ENCODE measurements around the gene RTN4RL1.

RTN4RL1 gene

DNA sequence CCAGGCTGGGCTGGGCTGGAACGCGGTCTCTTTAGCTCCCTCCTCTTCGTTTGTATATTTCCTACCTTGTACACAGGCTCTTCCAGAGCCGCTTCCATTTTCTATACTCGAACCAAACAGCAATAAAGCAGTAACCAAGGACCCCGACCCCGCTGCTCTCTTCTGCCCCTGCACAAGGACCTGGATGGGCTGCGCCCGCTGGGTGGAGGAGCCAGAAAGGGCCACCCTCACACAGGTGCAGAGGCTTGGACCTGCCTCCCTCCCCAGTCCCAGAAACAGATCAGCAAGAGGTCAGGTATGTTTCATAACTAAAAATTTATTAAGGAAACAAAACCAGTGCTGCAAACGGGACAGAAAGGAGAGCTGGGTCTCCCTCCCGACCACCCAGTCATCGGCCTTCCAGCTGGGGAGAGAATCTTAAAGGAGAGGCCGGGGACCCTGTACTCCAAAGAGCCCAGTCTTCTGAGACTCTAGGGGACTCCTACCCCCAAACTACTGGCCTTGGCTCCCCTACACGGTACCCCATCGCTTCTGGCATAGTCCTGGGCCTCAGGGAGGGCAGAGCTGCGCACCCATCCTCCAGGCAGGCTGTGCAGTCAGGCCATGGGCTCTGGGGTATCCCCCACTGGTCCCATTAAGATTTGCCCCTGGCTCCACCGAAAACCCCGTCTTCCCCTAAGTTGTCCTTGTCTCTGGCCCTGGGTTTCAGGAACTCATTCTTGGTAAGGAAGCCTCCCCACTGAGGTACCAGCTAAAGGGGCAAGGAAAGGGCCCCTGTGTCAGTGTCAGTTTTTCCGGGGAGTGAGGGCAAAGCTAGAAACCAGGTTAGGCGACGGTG is 34.6 kb upstream of the RTN4RL1 start:
- DNase-seq: no peak

DNA sequence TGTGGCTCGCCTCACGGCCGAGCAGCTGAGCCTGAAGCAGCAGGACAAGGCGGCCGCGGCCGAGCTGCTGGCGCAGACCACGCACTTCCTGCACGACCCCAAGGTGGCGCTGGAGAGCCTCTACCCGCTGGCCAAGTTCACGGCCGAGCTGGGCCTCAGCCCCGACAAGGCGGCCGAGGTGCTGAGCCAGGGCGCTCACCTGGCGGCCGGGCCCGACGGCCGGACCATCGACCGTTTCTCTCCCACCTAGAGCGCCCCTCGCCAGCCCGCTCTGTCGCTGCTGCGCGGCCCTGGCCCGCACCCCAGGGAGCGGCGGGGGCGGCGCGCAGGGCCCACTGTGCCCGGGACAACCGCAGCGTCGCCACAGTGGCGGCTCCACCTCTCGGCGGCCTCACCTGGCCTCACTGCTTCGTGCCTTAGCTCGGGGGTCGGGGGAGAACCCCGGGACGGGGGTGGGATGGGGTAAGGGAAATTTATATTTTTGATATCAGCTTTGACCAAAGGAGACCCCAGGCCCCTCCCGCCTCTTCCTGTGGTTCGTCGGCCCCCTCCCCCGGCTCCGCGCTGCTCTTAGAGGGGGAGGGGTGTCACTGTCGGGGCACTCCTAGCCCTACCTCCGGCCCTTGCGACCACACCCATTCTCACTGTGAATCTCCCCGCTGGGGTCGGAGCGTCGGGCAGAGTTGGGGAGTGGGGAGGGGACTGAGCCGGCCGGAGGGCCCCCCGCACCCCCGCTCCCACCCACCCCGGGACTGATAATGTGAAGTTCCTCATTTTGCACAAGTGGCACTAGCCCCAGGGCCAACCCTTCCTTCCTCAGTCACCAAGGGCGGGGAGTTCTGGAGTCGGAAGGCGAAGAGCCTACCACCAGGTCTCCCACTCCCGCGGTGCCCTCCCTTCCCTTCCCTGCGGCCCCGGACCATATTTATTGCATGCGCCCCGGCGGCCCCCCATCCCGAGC is 33.7 kb upstream of the RTN4RL1 start:
- peak; percentile 46 for DNase-seq

DNA sequence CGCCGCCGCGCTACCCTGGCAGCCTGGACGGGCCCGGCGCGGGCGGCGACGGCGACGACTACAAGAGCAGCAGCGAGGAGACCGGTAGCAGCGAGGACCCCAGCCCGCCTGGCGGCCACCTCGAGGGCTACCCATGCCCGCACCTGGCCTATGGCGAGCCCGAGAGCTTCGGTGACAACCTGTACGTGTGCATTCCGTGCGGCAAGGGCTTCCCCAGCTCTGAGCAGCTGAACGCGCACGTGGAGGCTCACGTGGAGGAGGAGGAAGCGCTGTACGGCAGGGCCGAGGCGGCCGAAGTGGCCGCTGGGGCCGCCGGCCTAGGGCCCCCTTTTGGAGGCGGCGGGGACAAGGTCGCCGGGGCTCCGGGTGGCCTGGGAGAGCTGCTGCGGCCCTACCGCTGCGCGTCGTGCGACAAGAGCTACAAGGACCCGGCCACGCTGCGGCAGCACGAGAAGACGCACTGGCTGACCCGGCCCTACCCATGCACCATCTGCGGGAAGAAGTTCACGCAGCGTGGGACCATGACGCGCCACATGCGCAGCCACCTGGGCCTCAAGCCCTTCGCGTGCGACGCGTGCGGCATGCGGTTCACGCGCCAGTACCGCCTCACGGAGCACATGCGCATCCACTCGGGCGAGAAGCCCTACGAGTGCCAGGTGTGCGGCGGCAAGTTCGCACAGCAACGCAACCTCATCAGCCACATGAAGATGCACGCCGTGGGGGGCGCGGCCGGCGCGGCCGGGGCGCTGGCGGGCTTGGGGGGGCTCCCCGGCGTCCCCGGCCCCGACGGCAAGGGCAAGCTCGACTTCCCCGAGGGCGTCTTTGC is 32.8 kb upstream of the RTN4RL1 start:
- DNase-seq: no peak

DNA sequence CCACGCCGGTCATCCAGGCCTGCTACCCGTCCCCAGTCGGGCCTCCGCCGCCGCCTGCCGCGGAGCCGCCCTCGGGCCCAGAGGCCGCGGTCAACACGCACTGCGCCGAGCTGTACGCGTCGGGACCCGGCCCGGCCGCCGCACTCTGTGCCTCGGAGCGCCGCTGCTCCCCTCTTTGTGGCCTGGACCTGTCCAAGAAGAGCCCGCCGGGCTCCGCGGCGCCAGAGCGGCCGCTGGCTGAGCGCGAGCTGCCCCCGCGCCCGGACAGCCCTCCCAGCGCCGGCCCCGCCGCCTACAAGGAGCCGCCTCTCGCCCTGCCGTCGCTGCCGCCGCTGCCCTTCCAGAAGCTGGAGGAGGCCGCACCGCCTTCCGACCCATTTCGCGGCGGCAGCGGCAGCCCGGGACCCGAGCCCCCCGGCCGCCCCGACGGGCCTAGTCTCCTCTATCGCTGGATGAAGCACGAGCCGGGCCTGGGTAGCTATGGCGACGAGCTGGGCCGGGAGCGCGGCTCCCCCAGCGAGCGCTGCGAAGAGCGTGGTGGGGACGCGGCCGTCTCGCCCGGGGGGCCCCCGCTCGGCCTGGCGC is 32.1 kb upstream of the RTN4RL1 start:
- DNase-seq: no peak

DNA sequence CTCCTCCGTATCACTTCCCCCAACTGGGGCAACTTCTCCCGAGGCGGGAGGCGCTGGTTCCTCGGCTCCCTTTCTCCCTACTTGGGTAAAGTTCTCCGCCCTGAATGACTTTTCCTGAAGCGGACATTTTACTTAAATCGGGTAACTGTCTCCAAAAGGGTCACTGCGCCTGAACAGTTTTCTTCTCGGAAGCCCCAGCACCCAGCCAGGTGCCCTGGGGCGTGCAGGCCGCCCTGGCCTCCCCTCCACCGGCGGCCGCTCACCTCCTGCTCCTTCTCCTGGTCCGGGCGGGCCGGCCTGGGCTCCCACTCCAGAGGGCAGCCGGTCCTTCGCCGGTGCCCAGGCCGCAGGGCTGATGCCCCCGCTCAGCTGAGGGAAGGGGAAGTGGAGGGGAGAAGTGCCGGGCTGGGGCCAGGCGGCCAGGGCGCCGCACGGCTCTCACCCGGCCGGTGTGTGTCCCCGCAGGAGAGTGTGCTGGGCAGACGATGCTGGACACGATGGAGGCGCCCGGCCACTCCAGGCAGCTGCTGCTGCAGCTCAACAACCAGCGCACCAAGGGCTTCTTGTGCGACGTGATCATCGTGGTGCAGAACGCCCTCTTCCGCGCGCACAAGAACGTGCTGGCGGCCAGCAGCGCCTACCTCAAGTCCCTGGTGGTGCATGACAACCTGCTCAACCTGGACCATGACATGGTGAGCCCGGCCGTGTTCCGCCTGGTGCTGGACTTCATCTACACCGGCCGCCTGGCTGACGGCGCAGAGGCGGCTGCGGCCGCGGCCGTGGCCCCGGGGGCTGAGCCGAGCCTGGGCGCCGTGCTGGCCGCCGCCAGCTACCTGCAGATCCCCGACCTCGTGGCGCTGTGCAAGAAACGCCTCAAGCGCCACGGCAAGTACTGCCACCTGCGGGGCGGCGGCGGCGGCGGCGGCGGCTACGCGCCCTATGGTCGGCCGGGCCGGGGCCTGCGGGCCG is 31.4 kb upstream of the RTN4RL1 start:
- peak; percentile 60 for DNase-seq

DNA sequence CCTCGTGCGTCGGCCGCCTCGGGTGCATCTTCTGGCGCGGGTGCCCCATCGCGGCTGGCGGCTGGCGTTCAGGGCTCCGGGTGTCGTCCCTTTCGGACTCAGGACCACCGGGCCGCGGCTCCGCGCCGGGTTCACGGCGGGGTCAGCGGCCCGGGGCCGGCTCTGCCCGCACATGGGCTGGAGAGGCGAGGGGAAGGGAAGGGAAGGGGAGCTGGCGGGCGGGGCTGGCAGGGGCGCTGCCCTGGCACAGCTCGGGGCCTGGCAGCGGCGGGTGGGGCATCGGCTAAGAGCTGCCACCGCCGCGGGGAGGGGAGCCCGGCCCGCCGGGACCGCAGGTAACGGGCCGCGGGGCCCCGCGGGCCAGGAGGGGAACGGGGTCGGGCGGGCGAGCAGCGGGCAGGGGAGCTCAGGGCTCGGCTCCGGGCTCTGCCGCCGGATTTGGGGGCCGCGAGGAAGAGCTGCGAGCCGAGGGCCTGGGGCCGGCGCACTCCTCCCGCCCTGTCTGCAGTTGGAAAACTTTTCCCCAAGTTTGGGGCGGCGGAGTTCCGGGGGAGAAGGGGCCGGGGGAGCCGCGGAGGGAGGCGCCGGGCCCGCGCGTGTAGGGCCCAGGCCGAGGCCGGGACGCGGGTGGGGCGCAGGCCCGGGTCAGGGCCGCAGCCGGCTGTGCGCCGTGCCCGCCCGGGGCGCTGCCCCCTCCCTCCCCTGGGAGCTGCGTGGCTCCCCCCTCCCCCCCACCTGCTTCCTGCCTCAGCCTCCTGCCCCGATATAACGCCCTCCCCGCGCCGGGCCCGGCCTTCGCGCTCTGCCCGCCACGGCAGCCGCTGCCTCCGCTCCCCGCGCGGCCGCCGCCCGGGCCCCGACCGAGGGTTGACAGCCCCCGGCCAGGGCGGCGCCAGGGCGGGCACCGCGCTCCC is 30.4 kb upstream of the RTN4RL1 start:
- DNase-seq: peak; percentile 55

DNA sequence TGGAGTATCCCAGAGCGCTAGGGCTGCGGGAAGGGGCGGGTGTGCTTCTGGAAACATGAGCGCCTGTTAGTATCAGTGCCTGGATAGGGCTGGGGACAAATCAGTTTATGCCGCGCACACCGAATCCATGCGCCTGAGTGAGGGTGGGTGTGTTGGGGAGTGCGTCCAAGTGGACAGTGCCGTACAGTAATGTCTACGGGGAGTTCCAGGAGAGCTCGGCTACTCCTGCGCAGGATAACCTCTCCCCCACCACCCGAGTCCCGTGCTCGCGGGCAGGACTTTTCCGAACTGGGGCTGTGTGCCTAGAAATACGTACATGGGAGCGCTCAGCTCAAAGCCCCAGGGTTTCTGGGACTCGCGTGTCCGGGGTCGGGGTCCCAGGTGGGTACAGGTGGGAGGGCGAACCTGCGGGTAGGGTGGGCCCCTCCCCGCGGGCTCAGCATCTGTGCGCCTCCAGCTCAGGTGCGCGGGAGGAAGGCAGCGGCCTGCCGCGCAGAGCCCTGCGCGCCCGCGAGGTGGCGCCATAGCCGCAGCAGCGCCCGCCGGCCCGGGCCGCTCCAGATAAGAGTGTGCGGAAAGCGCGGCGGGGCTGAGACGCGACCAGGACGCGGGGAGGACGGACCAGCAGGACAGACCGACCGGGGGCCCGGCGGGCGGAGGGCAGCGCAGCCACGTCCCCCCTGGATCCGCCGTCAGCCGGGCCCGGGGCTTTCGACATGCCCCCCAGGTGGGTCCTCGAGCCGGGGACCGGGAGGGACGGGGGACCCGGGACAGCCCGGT is 29.6 kb upstream of the RTN4RL1 start, which contains the start of gene HIC1:
TSS of gene HIC1 (plus strand) at position 592 of the 780 bp plus-strand sequence. CDS start 1,588 bp downstream, outside the sequence.
- peak; percentile 79 for DNase-seq

DNA sequence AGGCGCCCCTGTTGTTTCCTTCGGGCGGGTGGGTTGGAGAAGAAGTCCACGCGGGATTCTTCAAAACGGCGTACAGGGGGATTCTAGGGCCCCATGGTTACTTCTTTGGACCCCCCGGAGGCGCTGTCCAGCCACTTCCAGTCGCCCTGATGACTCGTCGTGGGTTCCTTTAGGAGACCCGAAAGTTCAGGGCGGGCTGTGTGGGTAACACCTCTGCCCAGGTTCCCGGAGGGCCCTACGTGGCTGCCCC is 29.1 kb upstream of the RTN4RL1 start:
- no peak for DNase-seq

DNA sequence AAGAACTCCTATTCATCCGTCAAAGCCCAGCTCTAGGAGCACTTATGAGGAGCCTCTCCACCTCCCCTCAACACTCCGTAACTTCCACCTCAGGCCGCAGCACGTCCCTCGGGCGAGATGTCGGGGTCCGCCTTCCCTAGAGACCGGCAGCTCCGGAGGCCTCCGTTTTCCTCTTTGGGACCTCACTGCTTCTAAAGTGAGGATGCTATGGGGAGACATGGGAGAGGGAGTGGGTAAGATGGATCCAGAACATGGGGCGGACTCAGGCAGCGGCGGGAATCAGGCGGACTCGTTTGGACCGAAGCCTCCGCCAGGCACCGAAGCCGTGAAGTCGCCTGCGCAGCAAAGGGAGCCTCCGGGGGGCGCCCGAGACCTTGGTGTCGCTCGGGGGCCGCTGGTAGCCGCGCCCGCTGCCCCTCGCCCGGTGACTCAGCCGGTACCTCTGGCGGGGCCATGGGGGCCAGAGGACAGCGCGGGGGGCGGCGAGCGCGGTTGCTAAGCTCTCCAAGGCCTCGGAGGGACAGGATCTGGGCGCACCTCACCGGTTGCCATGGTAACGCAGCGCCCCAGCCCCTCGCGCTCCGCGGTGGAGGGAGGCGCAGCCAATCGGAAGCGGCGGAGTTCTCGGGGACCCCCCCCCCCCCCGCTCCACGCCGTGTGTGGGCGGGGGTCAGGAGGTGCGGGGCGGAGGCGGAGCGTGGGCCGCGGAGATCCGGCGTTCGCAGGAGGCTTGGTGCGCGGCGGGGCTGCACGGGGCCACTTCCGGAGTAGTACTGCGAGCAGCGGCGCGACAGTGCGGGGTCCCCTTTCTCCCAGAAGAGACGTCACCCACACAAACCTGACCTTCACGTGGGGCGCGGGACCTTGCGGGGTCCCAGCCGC is 28.5 kb upstream of the RTN4RL1 start:
- peak; percentile 74 for DNase-seq

DNA sequence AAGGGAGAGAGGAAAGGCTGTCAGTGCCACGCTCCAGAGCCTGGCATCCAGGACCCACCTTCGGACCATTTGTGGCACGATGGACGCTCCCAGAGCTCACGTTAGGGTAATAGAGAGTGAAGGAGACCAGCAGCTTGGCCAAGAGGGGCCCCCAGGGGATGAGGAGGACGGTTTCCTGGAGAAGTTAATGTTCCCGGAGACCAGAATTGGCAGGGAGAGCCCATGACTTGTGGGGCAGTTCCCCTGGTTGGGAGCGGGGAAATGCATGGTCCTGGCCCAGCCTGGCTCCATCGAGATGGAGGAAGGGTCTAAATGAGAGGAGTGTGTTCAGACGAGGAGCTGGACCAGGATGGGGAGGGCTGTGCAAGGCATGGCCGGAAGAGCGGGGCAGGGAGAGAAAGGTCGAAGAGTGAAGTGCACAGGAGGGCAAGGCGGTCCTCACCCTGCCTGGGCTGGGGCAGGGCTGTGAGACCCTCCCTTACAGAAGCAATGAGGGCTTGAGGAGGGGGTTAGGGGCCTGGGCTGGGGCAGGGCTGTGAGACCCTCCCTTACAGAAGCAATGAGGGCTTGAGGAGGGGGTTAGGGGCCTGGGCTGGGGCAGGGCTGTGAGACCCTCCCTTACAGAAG is 26.9 kb upstream of the RTN4RL1 start:
- DNase-seq: no peak

DNA sequence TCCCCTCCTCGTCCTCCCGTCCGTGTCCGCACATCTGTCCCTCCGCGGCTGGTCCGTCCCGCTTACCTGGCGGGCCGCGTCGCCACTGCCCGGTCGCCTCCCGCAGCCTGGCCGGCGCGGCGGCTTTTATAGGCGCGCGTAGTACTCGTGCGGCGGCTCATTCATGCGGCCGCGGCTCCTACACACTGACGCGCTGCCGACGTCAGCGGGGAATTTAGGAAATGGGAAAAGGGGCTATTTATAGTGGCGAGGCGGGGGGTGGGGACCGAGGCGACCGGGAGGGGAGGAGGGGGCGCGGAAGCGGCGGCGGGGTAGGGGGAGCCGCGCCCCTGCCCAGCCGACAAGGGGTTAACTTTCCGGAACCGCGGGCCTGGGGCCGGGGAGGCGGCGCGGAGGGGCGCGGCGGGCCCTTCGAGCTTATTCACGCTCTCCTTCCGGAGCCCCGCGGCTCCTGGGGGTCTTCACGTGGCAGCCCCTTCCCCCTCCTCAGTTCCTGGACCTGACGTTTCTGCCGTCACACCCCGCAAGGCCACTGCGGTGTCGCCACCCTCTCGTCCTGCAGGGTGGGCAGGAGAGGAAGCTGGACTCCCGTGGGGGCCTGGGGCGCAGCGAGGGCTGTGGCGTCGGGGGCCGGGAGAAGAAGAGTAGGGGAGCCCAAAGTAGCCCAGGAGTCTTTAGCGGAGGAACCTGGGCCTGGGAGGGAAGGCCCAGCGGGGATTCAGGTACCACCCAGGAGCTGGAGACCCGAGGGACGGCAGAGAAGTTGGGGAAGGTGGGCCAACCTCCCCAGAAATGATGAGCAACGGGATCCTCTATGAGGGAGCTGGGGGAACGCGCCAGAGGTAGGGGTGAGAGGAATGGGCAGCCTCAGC is 26.2 kb upstream of the RTN4RL1 start:
- peak; percentile 54 for DNase-seq

DNA sequence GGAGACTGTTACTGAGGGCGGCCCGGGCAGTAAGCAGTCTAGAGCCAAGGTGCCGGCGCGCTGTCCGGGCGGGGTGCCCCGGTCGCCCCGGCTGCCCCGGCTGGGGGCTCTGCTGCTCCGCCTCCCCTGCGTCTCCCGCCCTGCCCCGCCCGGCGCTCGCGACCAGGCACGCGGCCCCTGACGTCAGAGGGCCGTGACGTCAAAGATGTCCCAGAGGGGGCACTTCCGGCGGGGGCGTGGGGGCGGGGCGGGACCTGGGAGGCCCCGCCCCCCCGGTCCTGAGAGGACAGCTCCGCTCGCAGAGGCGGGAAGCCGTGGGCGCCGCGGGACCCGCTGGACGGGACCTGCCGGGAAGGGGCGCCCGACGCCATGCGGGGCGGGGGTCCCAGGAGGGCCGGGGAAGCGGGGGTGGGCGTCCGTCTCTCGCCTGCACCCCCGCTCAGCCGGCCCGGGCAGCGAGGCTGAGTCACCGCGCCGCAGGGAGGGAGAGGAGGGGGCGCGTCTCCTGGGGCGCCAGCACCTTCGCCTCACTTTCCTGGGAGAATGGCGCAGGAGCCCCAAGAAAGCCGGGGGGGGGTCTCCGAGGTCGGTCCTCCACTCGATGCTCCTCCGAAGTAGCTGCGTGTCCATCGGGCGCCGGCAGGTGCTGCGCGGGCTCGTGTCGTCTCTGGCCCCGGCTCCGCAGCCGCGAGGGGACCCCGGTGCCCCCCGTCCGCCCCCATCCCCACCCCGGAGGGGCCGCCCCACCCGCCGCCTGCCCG is 25.3 kb upstream of the RTN4RL1 start:
- DNase-seq: peak; percentile 67

DNA sequence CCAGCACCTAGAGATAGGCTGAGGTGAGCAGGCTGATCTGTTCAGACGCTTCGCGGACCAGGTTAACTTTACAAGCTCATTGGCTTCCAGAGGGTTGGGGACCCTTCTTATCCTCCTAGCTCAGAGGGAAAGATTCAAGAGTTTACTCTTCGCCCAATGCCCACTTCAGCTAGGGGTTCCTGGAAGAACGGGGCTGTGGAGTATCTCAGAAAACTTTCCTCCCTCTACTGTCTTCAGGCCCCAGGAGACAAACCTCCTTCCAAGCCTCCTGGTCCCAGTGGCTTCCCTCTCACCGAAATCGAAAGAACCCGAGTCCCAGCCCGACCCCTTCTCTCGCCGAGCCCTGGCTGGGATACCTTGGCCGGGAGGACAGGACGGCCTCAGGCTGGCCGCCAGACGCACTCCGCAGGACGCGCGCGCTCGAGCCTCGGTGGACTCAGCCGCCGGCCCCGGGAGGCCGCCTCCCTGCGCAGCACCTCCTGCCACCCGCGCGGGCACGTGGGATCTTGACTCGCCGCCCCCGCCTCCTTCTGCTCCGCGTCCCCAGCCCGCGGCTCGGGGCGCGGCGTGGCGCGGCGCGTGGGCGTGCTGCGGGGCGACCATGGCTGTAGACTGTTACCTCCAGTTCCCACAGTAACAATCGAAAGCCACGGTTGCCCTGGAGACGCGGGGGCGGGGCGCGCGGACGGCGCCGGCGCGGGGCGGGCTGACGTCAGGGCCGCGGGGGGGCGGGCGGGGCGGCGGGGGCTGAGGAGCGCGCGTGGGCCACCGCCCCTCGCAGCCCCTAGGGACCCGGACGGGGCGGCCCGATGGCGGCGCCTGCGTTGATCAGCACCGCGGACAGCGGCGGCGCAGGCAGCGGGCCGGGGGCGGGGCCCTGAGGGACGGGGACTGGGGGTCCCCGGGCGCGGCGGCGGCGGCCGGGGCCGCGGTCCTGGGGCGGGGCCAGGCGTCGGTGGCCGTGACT is 24.5 kb upstream of the RTN4RL1 start:
- peak; percentile 79 for DNase-seq

DNA sequence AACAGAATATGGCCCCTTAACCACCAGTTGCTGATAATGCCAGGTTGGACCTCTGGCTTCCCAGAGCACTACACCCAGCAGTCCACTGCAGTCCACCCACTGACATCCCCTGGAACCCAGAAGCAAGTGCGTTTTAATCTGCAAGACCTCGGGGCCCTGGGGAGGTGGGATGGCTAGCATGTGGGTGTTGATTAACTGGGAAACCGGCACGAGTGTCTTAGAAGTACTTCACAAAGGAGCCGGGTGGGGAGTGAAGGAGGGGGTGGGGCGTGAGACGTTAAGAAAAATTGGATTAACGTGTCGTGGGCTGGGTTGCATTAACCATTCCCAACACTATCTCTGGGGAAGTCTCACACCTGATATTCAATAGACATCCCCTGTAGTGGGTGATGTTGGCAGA is 23.7 kb upstream of the RTN4RL1 start:
- DNase-seq: no peak

DNA sequence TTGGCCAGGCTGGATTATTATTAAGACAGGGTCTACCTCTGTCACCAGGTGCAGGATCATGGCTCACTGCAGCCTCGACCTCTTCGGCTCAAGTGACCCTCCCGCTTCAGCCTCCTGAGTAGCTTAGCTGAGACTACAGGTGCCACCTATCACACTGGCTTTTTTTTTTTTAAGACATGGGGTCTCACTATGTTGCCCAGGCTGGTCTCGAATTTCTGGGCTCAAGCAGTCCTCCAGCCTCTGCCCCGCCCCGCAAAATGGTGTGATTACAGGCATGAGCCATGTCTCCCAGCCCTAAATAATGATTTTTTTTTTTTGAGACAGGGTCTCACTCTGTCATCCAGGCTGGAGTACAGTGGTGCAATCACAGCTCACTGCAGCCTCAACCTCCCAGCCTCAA is 22.5 kb upstream of the RTN4RL1 start:
- DNase-seq: no peak
